OCI-LY1 (cell line): ENCODE results near the gene RHOD.

Source experiments
- H2AFZ ChIP-seq: fragments of 200-600 bp; sonication (generic), shearing (Covaris generic); 2 replicates; pipeline ENCODE4 v1.6.0; 2014; ENCODE audit warnings: antibody characterized with exemption, mild to moderate bottlenecking, low read length
- H3F3A ChIP-seq: fragments of 200-600 bp; sonication (generic), shearing (Covaris generic); 2 replicates; pipeline ENCODE4 v1.6.0; 2014; ENCODE audit warnings: mild to moderate bottlenecking, antibody characterized with exemption, low read length, moderate library complexity; ENCODE audit not compliant: insufficient read depth
- H3K27ac ChIP-seq: fragments of 200-600 bp; sonication (generic); 2 replicates; pipeline ENCODE4 v1.5.1; 2014; ENCODE audit warnings: low read length, mixed run types, mild to moderate bottlenecking, low read depth; ENCODE audit not compliant: poor library complexity, severe bottlenecking
- H3K27me3 ChIP-seq: fragments of 200-600 bp; sonication (generic); 2 replicates; pipeline ENCODE4 v1.6.0; 2014; ENCODE audit warnings: antibody characterized with exemption, mild to moderate bottlenecking, low read length, moderate library complexity; ENCODE audit not compliant: insufficient read depth
- H3K36me3 ChIP-seq: fragments of 200-600 bp; sonication (generic); 2 replicates; pipeline ENCODE4 v1.6.1; 2014; ENCODE audit warnings: mild to moderate bottlenecking, antibody characterized with exemption, low read length, moderate library complexity, mixed read lengths; ENCODE audit not compliant: insufficient read depth
- H3K4me1 ChIP-seq: fragments of 200-600 bp; sonication (generic); 2 replicates; pipeline ENCODE4 v1.5.1; 2014; ENCODE audit warnings: mild to moderate bottlenecking, low read length, moderate library complexity; ENCODE audit not compliant: insufficient read depth, severe bottlenecking
- H3K4me2 ChIP-seq: fragments of 200-600 bp; sonication (generic), shearing (Covaris generic); 2 replicates; pipeline ENCODE4 v1.6.1; 2014; ENCODE audit warnings: low read length
- H3K4me3 ChIP-seq: fragments of 200-600 bp; sonication (generic); 2 replicates; pipeline ENCODE4 v1.5.1; 2014; ENCODE audit warnings: low read length, low read depth, mild to moderate bottlenecking, mixed read lengths; ENCODE audit not compliant: poor library complexity, severe bottlenecking
- H3K79me2 ChIP-seq: fragments of 200-600 bp; shearing (Covaris generic); 2 replicates; pipeline ENCODE4 v1.6.1; 2016; ENCODE audit warnings: mixed run types, low read length, mixed read lengths; ENCODE audit not compliant: insufficient read depth
- H3K9ac ChIP-seq: fragments of 200-600 bp; sonication (generic), shearing (Covaris generic); 2 replicates; pipeline ENCODE4 v1.6.1; 2014; ENCODE audit warnings: mild to moderate bottlenecking, low read length, mixed read lengths
- H3K9me2 ChIP-seq: fragments of 200-600 bp; sonication (generic), shearing (Covaris generic); 2 replicates; pipeline ENCODE4 v1.6.1; 2014; ENCODE audit warnings: low read depth, mild to moderate bottlenecking, low read length, mixed read lengths
- H3K9me3 ChIP-seq: fragments of 200-600 bp; shearing (Covaris generic); 2 replicates; pipeline ENCODE4 v1.6.1; 2014; ENCODE audit warnings: low read length, mixed read lengths
- H4K20me1 ChIP-seq: fragments of 200-600 bp; sonication (generic), shearing (Covaris generic); 2 replicates; pipeline ENCODE4 v1.6.0; 2016; ENCODE audit warnings: mild to moderate bottlenecking, low read length; ENCODE audit not compliant: insufficient read depth
- CTCF ChIP-seq: fragments of 200-600 bp; sonication (generic), shearing (Covaris generic); IDR thresholded peaks from 2 replicates; pipeline ENCODE4 v1.5.1; 2017; ENCODE audit warnings: mild to moderate bottlenecking, antibody characterized with exemption, low read length, moderate library complexity, mixed read lengths
- EZH2 ChIP-seq: fragments of 200-600 bp; sonication (generic), shearing (Covaris generic); IDR thresholded peaks from 2 replicates; pipeline ENCODE4 v1.8.0; 2017; ENCODE audit warnings: borderline replicate concordance, mixed run types, mild to moderate bottlenecking, antibody characterized with exemption, low read length, moderate library complexity, mixed read lengths

RHOD gene

GRCh38 chr11:67057205-67057672, 592 bp downstream of the RHOD start:
- no peaks in the 10 kb centered on the region for H3K79me2 ChIP-seq
- H3F3A ChIP-seq = no peaks in the 10 kb centered on the region
- H3K27me3 ChIP-seq = peaks cover 7% of the 10 kb centered on the region
- H4K20me1 ChIP-seq = no peaks in the 10 kb centered on the region
- H3K4me3 ChIP-seq = no peak overlapping the region
- H3K4me2 ChIP-seq = no peak overlapping the region
- H3K9me2 ChIP-seq = no peaks in the 10 kb centered on the region
- no peak overlapping the region for H2AFZ ChIP-seq
- TF ChIP-seq CTCF (no peak), EZH2 (no peak)
- no peak overlapping the region for H3K9ac ChIP-seq
- H3K27ac ChIP-seq = no peak overlapping the region
- no peaks in the 10 kb centered on the region for H3K9me3 ChIP-seq
- H3K4me1 ChIP-seq = peaks cover 10% of the 10 kb centered on the region
- H3K36me3 ChIP-seq = no peaks in the 10 kb centered on the region

- no peaks in the 10 kb centered on the region for H3K9me3 ChIP-seq
- H3K27me3 ChIP-seq = peaks cover 7% of the 10 kb centered on the region
- H3K9ac ChIP-seq = no peak overlapping the region
- no peak overlapping the region for H3K4me3 ChIP-seq
- H3F3A ChIP-seq = no peaks in the 10 kb centered on the region
- no peak overlapping the region for H3K27ac ChIP-seq
- H3K79me2 ChIP-seq = no peaks in the 10 kb centered on the region
- H3K4me2 ChIP-seq = no peak overlapping the region
- H3K36me3 ChIP-seq = no peaks in the 10 kb centered on the region
- TF ChIP-seq EZH2 = no peak
- no peak overlapping the region for H2AFZ ChIP-seq
- no peaks in the 10 kb centered on the region for H4K20me1 ChIP-seq
- H3K4me1 ChIP-seq = peaks cover 10% of the 10 kb centered on the region
- no peaks in the 10 kb centered on the region for H3K9me2 ChIP-seq
Observed at GRCh38 chr11:67058506-67058905, 1.9 kb downstream of the RHOD start.

- H4K20me1 ChIP-seq = no peaks in the 10 kb centered on the region
- no peaks in the 10 kb centered on the region for H3K9me2 ChIP-seq
- peaks cover 10% of the 10 kb centered on the region for H3K4me1 ChIP-seq
Observed at GRCh38 chr11:67059671-67060070, 3.0 kb downstream of the RHOD start.

More at GRCh38 chr11:67059671-67060070, 3.0 kb downstream of the RHOD start:
- Histone ChIP-seq H3K36me3 (no peaks in the 10 kb centered on the region), H3K9me3 (no peaks in the 10 kb centered on the region), H3K9ac (no peak overlapping the region), H2AFZ (no peak overlapping the region), H3K4me2 (no peak overlapping the region), H3K79me2 (no peaks in the 10 kb centered on the region), H3F3A (no peaks in the 10 kb centered on the region), H3K4me3 (no peak overlapping the region), H3K27me3 (peaks cover 7% of the 10 kb centered on the region), H3K27ac (no peak overlapping the region)
- TF ChIP-seq CTCF = no peak
- no peak for TF ChIP-seq EZH2
